Smooth muscle cell of bladder (primary cell): Measurements from ENCODE around the gene NEK4. TPM values are rescaled to one million over a fixed set of nuclear protein-coding genes. Genes with fewer than 3 reads are reported as not detected.

Experiments
- total RNA-seq: library from RNA; depleted of rRNA; stranded (reverse); fragments of >200 nt; gene quantifications from 2 replicates; pipeline ENCODE4 v1.2.3, GENCODE V29; 2014

The NEK4 gene
- 24.3 and 27.8 TPM in 2 replicates for total RNA-seq

DNA sequence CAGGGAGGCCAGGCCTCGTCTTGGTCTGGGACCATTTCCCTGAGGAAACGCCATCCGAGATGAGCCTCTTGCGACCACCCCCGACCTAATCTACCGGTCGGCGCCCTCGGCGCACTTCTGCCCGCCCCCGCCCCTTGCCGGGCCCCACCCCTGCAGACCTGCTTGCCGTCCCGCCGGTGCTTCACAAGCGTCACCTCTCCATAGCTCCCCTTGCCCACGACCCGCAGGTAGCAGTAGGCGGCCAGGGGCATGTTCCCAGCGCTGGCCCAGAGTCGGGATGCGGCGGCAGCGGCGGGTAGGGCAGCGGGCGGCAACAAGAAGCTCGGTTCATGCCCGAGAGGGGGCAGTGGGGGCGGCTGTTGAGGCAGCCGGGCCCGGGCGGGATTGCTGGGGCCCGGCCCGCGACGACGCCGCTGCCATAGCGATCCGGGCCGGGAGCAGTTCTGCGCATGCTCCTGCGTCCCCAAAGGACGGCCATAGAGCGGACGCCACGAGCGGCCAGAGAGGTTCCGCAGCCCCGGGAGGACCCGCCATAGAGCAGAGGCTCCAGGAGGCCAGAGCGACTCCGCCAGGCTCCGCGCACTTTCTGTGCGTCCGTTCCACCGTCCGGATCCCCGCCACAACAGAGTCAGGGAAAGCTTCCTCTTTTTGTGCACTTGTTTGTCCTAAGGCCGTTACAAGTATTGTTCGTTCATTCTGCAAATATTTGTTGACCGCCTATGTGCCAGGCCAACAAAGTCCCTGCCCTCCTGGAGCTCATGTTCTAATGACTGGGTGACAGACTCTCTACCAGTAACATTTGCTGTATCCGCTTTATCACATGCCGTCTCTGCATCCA lies at the start of gene NEK4:
NEK4 (minus strand) TSS at position 445 of the 838 bp plus-strand sequence; CDS start at position 251, 194 bp downstream.

DNA sequence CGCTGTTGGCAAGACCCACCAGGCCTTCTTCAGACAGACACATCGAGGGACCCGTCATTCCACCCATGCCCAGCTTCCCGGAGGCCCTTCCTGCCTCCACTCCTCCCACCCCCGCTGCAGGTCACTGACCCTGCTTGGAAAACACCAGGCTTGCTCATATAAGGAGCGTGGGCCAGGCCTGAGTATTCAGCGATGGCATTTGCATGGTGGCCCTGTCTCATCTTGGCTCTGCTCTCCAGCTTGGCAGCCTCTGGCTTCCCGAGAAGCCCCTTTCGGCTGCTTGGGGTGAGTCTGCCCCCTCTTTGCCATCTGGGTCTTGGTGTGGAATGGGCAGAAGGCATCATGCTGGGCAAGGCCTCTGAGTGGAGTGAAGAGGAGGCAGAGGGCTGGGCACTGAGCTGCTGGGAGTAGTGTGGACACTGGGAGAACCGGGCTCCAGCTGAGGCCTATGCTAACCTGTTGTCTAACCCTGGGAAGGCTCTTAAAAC lies 23.9 kb upstream of the NEK4 start, which contains the start of gene ITIH3:
ITIH3 (plus strand) TSS at position 185 of the 488 bp plus-strand sequence; CDS start at position 193, 8 bp downstream.

DNA sequence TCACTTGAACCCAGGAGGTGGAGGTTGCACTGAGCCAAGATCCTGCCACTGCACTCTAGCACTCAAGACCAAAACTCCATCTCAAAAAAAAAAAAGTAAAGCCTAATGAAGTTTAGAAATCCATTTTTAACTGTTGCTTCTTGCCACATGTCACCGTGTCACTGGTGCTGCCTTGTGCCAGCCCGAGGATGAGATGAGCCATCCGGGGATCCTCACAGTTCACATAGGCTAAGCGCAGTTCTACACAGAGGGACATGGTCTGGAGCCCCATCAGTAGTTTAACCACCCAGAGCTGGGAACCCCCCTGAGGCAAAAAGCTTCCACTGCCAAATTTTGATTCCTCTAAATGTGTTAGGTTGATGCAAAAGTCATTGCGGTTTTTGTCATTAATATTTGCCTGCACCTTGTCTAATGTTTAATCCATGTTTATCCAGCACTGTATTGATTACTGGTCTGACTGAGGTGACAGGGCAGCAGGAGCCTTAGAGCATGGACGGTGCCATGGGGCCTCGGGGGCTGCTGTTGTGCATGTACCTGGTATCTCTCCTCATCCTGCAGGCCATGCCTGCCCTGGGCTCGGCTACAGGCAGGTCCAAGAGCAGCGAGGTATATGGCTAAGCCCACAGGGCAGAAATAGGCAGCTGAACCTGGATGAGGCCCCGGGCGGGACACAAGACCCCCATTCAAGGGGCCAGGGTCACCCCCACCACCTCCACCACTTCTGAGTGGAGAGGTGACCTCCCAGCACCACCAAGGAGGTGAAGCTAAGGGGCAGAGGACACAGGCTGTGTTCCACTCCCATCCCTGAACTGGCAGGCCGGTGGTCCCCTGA lies 6.6 kb upstream of the NEK4 start, which contains the start of gene ITIH1:
ITIH1 (plus strand) TSS at position 473 of the 832 bp plus-strand sequence; CDS start at position 490, 17 bp downstream.

DNA sequence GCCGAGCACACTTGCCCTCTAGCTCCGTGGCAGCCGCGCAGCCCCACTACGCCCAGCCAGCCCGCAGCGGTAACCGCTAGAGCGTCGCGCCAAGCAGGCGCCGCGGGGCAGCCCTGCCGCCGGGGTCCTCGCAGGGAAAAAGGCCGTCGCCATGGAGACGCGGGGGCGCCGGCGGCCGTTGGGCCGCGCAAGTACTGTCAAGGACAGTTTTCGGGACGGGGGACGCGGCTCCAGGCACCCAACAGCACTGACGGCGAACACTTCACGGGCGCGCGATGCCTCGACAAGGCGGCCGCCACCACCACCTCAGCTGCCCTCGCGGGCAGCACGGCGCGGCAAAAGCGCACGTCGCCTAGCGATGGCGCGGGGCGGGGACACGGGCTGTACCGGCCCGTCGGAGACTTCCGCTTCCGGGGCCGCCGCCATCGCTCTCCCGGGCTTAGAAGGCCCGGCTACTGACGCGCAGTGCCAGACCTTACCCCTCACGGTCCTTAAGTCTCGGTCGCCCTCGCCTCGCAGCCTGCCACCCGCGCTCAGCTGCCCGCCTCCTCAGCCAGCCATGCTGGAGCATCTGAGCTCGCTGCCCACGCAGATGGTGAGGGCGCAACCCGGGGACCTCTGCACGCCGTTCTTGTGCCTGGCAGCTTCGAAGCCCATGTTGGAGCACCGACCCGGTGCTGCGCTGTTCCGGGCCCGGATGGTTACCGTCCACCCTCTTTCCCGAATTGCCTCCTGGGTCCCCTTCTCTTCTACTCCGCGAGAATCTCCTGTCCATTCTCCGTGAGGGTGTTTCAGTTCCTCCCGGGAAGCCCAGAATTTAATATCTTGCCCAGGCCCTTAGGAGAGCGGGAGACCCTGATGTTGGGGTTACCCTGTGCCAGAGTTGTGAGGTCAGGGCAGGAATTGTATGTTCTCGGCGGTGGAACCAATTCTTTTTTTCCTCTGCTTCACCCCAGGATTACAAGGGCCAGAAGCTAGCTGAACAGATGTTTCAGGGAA lies 64.8 kb downstream of the NEK4 start, which contains the start of the genes GLT8D1 and SPCS1:
GLT8D1 (minus strand) TSS at position 104 of the 999 bp plus-strand sequence. CDS start 5,331 bp downstream, outside the sequence.
SPCS1 (plus strand) TSS at position 419 of the 999 bp plus-strand sequence; CDS start at position 560, 141 bp downstream.

DNA sequence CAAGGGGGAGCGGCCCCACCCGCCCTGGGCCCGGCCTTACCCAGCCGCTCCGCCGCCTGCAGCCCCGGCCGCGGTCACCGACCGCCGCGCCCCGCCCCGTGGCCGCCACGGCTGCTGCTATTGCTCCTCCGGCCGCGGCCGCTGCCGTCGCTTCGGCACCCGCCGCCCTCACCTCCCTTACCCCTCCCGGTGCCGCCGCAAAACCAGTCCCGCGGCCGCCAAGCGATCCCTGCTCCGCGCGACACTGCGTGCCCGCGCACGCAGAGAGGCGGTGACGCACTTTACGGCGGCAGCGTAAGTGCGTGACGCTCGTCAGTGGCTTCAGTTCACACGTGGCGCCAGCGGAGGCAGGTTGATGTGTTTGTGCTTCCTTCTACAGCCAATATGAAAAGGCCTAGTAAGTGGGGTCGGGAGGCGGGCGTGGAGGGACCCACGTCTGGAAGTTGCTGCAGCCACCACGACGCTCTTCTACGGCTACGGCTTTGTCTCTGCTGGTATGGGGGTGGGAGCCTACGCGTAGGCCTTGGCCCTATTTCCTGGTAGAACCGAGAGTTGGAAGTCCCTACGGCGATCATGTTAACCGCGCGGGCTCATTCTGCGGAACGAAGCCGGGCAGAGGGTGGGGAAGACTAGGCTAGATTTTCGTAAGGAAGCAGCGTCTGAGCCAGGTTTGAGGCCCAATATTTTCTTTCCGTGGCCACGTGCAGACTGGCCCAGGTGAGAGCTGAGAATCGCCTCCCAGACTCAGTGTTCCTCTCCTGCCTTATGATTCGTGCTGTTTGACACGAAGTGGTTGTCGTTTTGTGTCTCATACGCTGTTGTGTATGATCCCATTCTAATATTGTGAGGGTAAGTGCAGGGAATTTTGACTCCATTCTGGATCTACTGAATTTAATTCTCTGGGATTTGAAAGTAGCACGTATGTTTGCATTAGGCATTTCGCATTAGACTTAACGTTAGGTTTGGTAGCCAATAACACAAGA lies 84.7 kb downstream of the NEK4 start, which contains the start of the genes GNL3 and PBRM1:
GNL3 (plus strand) TSS at position 324 of the 983 bp plus-strand sequence; CDS start at position 385, 61 bp downstream.
PBRM1 (minus strand) TSS at position 205 of the 983 bp plus-strand sequence.

Other genes with a start within 250 kb of the NEK4 start
- gene NT5DC2, start 237.1 kb downstream of the NEK4 start, total RNA-seq, result 25.6 and 30.9 TPM in 2 replicates
- 5.4 and 11.8 TPM in 2 replicates for gene UQCC5, start 234.3 kb downstream of the NEK4 start, total RNA-seq
- 45.1 and 56.7 TPM in 2 replicates for gene PBRM1, start 85.0 kb downstream of the NEK4 start, total RNA-seq
- 95.0 and 122 TPM in 2 replicates for gene GNL3, start 84.9 kb downstream of the NEK4 start, total RNA-seq
- 104 and 141 TPM in 2 replicates for gene GLT8D1, start 65.1 kb downstream of the NEK4 start, total RNA-seq
- 43.4 and 58.2 TPM in 2 replicates for gene SPCS1, start 64.8 kb downstream of the NEK4 start, total RNA-seq
- gene ITIH1, start 6.7 kb upstream of the NEK4 start, total RNA-seq, result 0.14 and 0.18 TPM in 2 replicates
- 0.09 and 0.28 TPM in 2 replicates for gene ITIH3, start 23.9 kb upstream of the NEK4 start, total RNA-seq
- 1.2 and 1.6 TPM in 2 replicates for gene ITIH4, start 59.7 kb upstream of the NEK4 start, total RNA-seq
- gene MUSTN1, start 64.1 kb upstream of the NEK4 start, total RNA-seq, result not detected in 2 replicates
- gene STIMATE, start 126.6 kb upstream of the NEK4 start, total RNA-seq, result 10.0 and 12.4 TPM in 2 replicates